Measurements from ENCODE around the gene KRT10.
"Not testable (repeated sequence)": the region's sequence is repeated elsewhere in the genome, so short reads cannot be mapped to it uniquely, and the experiment has no call there.

The KRT10 gene

GRCh38 chr17:40822132-40822812, at the start of gene KRT10:
TSS of gene KRT10 (minus strand) at chr17:40822614. CDS start at chr17:40822585, 29 bp downstream.
- no peak for DNase-seq

DNA sequence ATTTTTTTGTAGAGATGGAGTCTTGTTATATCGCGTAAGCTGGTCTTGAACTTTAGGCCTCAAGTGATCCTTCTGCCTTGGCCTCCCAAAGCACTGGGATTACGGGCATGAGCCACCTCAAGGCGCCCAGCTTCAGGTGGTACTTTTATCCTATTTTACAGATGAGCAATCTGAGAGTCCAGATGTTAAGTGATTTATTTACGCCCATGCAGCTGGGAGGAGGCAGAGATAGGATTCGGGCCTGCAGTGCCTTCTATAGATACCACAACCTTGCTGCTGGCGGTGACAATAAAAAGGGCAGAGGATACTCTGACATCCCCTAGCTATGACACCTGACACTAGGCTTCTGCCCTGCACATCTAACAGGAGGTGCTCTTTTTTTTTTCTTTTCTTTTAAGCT, 48.9 kb upstream of the KRT10 start:
- DNase-seq = no peak

DNA sequence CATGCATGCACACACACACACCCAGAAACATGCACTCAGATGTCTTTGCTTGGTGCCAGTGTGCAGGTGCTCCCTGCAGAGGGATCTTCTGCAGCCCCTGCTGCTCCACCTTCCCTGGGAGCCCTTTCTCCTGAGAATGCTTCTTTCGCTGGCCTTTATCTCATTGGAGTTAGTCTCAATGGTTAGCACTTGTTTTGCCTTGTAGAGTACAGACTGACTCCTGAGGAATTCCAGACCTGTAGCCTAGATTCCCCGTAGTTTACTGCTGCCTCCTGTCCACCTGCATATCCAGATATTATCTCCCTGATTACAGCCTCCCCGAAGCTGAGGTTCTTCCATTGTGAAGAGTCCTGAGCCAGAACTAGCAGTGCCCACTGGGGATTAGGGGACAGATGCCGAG, 47.7 kb upstream of the KRT10 start:
- DNase-seq = no peak

- no peak for DNase-seq
Measured at GRCh38 chr17:40866838-40867237, 44.4 kb upstream of the KRT10 start, which contains the start of gene KRT12. TSS of gene KRT12 (minus strand) at chr17:40867223. CDS start at chr17:40867186, 37 bp downstream.

DNA sequence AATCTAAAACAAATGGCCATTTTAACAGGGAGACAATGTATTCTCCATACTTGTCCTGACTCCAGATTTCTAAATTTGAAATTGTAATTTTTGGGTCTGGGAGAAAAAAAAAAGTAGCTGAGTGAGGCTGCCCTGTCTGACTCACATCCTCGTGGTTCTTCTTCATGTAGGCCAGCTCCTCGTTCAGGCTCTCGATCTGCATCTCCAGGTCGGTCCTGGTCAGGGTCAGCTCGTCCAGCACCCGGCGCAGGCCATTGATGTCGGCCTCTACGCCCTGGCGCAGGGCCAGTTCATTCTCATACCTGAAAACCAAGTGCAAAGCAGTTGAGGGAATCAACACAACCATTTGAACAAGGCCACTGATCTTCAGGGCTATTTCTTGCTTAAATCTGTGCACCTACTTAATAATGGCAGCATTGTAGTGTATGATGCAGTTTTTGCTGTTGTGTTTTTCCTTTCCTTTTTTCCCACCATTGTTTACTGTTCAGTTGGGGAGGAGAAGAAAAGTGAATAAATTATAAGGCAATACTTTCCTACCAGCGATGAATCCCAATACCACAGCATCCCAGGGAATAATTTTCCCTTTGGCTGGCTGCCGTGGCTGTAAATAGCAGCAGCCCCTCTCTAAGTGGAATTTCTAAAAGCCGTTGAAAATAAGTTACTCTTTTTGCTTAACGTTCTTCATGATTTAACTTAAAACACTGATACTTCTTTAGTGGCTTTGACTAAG, 42.4 kb upstream of the KRT10 start:
- DNase-seq = no peak

DNA sequence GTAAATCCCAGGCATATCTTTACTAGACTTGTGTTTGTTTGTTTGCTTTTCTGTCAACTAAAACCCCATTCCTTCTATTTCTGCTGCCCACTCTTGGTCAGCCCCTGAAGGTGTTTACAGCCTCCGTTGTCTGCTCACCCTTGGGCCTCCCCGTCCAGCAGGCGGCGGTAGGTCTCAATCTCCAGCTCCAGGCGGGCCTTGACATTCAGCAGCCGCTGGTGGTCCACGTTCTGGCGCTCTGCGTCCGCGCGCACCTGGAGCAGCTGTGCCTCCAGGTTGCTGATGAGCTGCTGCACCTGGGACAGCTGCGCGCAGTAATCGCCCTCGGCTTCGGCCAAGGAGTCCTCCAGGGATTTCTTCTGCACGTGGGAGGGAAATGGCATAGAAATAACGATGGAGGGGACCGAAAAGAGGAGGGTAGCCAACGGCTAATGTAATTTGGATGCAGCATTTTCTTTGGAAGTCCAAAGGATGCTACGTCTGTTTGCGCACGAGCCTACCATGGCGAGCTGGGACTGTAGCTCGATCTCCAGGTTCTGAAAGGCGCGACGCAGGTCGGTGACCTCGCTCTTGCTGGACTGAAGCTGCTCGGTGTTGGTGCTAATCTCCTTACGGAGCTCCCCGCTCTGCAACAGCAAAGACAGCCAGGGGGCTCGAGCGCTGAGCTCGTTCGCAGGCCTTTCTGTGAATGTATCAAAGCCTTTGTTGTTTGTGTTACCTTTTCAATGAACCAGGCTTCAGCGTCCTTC, 40.7 kb upstream of the KRT10 start:
- no peak for DNase-seq

DNA sequence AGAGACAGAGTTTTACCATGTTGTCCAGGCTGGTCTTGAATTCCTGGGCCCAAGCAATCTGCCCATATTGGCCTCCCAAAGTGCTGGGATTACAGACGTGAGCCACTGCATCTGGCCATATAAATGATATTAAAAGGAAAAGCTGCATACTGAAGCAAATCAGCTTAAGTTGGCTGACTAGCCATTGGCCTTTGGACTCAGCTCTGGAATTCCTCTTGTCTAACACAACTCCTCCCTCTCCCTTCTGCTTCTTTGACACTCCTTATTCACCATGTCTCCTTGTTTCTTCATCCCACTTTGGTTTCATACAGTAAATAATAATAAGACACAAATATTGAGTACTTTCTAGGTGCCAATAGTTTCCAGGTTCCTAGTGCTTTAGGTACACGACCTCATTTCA, 37.1 kb upstream of the KRT10 start:
- DNase-seq = no peak

GRCh38 chr17:40858667-40859066, 36.3 kb upstream of the KRT10 start:
- DNase-seq = not testable (repeated sequence)

DNA sequence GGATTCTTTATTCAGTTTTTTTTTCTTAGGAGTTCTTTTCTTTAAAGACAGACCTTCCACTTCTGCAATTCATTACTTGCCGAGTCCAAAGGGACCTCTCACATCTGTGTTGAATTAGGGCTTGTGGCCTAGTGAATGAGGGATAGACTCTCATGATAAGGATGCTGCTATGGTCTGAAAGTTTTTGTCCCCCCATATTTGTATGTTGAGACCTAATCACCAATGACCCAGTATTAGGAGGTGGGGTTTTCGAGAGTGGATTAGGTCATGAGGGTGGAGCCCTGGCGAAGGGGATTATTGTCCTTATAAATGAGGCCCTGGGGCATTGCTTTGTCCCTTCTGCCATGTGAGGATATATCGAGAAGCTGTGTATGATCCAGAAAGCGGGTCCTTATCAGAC, 35.1 kb upstream of the KRT10 start:
- no peak for DNase-seq

GRCh38 chr17:40854175-40854814, 31.9 kb upstream of the KRT10 start:
- DNase-seq = no peak

- DNase-seq = no peak
Measured at GRCh38 chr17:40852364-40852763, 29.9 kb upstream of the KRT10 start.

DNA sequence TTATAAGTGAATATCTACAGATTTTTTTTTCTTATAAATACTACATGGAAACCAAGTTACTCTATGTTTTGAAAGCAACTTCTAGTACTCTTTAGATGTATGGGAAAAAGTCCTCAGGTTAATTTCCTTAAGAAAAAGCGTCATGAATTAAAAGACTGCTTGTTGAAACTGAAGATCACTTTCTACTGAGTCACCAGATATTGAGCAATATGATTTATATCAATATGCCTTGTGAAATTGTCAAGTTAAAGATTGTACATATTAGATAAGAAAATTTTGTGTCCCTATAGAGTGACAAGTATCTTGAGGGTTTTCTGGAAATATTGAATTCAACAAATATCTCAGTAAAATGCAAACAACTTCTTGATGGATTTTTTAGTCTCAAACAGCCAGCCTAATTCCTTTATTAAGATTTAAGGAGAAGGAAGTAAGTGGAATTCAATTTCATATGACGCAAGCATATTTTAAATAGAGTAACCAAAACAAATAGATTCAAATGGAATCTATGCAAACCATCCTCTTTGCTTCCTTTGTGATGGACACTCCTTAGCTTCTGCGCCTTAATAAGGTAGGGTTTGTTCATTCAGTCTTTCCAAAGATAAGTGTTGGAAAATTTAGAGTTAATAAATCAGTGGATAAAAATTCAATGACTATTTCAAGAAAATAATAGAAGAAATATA, 28.0 kb upstream of the KRT10 start:
- DNase-seq = no peak

DNA sequence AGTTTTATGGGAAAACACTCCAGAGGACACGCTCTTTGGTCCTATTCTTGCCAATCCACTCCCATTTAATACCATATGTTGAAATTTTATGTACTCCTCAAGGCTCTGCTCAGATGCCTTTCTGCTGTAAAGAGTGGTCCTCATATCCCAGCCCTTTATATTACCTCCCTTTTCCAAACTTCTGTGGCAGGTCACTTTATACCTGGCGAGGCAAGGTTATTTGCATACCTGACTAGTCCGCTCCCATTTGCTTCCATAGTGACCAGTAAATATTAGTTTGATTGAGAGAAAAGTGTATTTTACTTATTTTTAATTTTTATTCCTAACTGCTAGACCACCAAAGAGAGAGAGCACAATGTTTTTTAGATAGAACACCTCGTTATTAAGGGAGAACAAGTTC, 27.3 kb upstream of the KRT10 start:
- no peak for DNase-seq

- DNase-seq = no peak
Measured at GRCh38 chr17:40848583-40849235, 26.3 kb upstream of the KRT10 start.

- no peak for DNase-seq
Measured at GRCh38 chr17:40846515-40847144, 24.2 kb upstream of the KRT10 start.

DNA sequence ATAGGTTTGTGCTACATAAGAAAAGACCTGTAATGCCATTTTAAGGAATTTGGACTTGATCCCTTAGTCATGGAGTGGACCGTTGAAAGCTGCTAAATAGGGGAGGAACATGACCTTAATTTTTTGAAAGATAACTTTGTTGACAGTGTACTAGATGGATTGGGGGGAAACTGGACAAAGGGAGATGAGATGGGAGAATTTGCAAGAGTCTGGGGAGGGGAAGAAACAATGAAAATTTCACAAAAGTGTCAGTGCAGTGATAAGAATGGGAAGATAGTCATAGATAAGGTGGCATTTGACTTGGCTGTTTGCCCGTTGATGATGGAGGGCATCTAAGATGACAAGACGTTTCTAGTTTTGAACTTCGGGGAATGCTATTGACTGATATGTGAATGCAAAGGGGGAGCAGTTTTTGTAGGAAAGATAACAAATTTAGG, 22.3 kb upstream of the KRT10 start:
- DNase-seq = no peak

GRCh38 chr17:40843242-40843641, 20.8 kb upstream of the KRT10 start:
- DNase-seq = no peak

DNA sequence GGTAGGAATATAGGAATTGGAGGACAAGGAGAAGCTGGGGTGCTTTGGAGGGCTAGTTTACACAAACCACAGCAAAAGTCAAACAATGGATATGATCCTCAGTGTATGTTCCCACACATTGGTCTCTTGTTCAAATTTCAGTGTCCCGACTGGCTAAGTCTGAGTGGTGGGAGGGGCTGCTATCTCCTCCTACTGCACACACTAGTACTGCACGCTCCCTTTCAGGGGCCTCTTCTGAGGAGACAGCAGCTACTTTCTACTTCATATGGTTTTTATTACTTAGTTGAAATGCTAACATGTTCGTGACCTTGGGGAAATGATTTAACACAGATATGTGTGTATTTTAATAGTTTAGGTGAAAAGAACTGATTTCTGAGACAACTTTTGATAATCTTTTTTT, 18.8 kb upstream of the KRT10 start:
- DNase-seq = no peak

DNA sequence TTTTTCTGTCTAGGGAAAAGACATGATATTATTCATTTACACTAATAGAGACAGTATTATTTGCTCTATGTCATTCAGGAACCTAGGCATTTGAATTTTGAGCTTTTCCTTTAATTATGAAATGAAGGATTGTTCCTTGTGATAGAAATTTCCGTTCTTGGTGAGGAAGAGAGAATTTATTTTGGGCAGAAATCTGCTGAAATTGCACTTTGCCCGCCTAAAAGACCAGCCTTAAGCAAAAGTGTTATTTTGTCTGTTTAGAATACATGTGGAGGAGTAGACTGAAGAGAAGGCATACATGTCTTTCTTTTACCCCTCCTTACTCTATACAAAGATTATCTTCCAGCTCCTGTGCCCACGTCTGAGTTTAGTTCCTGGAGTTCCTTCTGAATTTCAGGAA, 16.8 kb upstream of the KRT10 start:
- DNase-seq = no peak

- DNase-seq = no peak
Measured at GRCh38 chr17:40836020-40836419, 13.6 kb upstream of the KRT10 start.

DNA sequence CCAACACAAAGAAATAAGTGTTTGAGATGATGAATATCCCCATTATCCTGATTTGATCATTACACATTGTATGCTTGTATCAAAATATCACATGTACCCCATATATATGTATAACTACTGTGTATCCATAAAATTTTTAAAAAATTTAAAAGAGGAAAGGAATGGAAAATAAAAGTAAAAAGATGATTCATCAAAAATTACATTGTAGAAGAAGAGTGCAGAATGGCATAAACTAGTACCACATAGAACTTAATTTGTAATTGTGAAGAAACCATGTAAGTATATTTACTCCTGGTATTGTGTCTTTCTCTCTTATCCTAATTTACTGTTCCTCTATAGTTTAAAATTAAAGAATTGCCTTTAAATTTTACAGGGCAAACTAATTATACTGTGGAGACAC, 11.5 kb upstream of the KRT10 start:
- DNase-seq = no peak

GRCh38 chr17:40832840-40833239, 10.4 kb upstream of the KRT10 start:
- DNase-seq = no peak
